Measurements from ENCODE around the gene TIAL1.

GRCh38 chr10:119643306-119644204 is 46.8 kb upstream of the TIAL1 start:
- TF ChIP-seq, protein P1, sequence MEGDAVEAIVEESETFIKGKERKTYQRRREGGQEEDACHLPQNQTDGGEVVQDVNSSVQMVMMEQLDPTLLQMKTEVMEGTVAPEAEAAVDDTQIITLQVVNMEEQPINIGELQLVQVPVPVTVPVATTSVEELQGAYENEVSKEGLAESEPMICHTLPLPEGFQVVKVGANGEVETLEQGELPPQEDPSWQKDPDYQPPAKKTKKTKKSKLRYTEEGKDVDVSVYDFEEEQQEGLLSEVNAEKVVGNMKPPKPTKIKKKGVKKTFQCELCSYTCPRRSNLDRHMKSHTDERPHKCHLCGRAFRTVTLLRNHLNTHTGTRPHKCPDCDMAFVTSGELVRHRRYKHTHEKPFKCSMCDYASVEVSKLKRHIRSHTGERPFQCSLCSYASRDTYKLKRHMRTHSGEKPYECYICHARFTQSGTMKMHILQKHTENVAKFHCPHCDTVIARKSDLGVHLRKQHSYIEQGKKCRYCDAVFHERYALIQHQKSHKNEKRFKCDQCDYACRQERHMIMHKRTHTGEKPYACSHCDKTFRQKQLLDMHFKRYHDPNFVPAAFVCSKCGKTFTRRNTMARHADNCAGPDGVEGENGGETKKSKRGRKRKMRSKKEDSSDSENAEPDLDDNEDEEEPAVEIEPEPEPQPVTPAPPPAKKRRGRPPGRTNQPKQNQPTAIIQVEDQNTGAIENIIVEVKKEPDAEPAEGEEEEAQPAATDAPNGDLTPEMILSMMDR (IDR thresholded peaks at IDR 0.05) = no peak
- no peak for TF ChIP-seq POLR2A (IDR thresholded peaks at IDR 0.05)
